Measurements from ENCODE around the gene CDKN3.
"Not testable (repeated sequence)": the region's sequence is repeated elsewhere in the genome, so short reads cannot be mapped to it uniquely, and the experiment has no call there.

The CDKN3 gene

GRCh38 chr14:54457609-54457996 lies 60.8 kb downstream of the CDKN3 start:
- no peak for DNase-seq

- DNase-seq: not testable (repeated sequence)
Observed at GRCh38 chr14:54458536-54458935, 61.7 kb downstream of the CDKN3 start.

GRCh38 chr14:54459106-54459505 lies 62.3 kb downstream of the CDKN3 start:
- DNase-seq: no peak

GRCh38 chr14:54462048-54462447 lies 65.2 kb downstream of the CDKN3 start:
- no peak for DNase-seq

GRCh38 chr14:54465654-54466053 lies 68.8 kb downstream of the CDKN3 start:
- DNase-seq: peak; percentile 11

GRCh38 chr14:54467280-54467679 lies 70.5 kb downstream of the CDKN3 start:
- DNase-seq: no peak
